B cell (primary cell): Measurements from ENCODE around the gene RAB32. TPM values are rescaled to one million over a fixed set of nuclear protein-coding genes. Genes with fewer than 3 reads are reported as not detected.

ENCODE experiments used
- ATAC-seq: fragments of 200-7000 bp; cut with Tn5 transposase; one replicate; pipeline ENCODE4 v1.10.0; 2021; ENCODE audit warnings: low read depth, mild to moderate bottlenecking, moderate number of reproducible peaks, moderate library complexity
- CTCF ChIA-PET: fragments of 350-600 bp; sonication (Branson Sonifier 250); formaldehyde crosslinking; loops from one replicate; lab custom pipeline; 2021; ENCODE audit warnings: antibody characterized with exemption, inconsistent platforms; lab: Charles Lee
- POLR2A ChIA-PET: fragments of 350-600 bp; sonication (Branson Sonifier 250); formaldehyde crosslinking; loops from one replicate; lab custom pipeline; 2021; ENCODE audit warnings: antibody characterized with exemption; lab: Charles Lee
- DNase-seq: peaks from one replicate; pipeline ENCODE4 v3.0.0; 2013
- H2AFZ ChIP-seq: 2 replicates; pipeline ENCODE4 v1.6.1; 2012; ENCODE audit warnings: mild to moderate bottlenecking, low read depth, low read length; ENCODE audit not compliant: insufficient read depth, poor library complexity, severe bottlenecking
- H3K27ac ChIP-seq, 2 donors: 1 replicate in 1 of 2; 2 replicates in 1 of 2; pipeline ENCODE4 v1.5.1; 2012 to 2013; ENCODE audit warnings: low read length in 2 of 2, mild to moderate bottlenecking in 2 of 2, moderate library complexity in 1 of 2
- H3K27me3 ChIP-seq, 4 experiments: fragments of 200-600 bp in 1 of 4; sonication (generic) in 1 of 4; replicated peaks in 1 of 4; 1 replicate in 2 of 4; 2 replicates in 2 of 4; pipeline versions ENCODE4 v1.6.1 to v1.7.0; 2013 to 2016; ENCODE audit warnings: low read length in 3 of 4, mild to moderate bottlenecking in 2 of 4, mixed read lengths in 1 of 4, moderate library complexity in 1 of 4; ENCODE audit not compliant: insufficient read depth in 4 of 4, control insufficient read depth in 3 of 4; ENCODE audit errors: control extremely low read depth in 1 of 4
- H3K36me3 ChIP-seq, 2 experiments: replicated peaks in 1 of 2; 1 replicate in 1 of 2; 2 replicates in 1 of 2; pipeline versions ENCODE4 v1.6.1 to v1.7.1; 2013; ENCODE audit warnings: low read length in 1 of 2; ENCODE audit not compliant: insufficient read depth in 2 of 2, control insufficient read depth in 1 of 2; ENCODE audit errors: control extremely low read depth in 1 of 2, extremely low read depth in 1 of 2
- H3K4me1 ChIP-seq, 2 donors: fragments of 200-600 bp in 1 of 2; sonication (generic) in 1 of 2; 1 replicate in 1 of 2; 2 replicates in 1 of 2; pipeline versions ENCODE4 v1.5.1 to v1.6.1; 2013 to 2017; ENCODE audit warnings: low read length in 2 of 2; ENCODE audit not compliant: control insufficient read depth in 2 of 2, insufficient read depth in 2 of 2
- H3K4me2 ChIP-seq: replicated peaks from 2 replicates; pipeline ENCODE3; 2012; ENCODE audit warnings: mild to moderate bottlenecking, low read depth, low read length; ENCODE audit not compliant: poor library complexity, severe bottlenecking
- H3K4me3 ChIP-seq, 5 experiments: fragments of 200-600 bp in 1 of 5; sonication (generic) in 1 of 5; 1 replicate in 3 of 5; 2 replicates in 2 of 5; pipeline versions ENCODE4 v1.5.1 to v1.7.0; 2011 to 2016; ENCODE audit warnings: low read length in 4 of 5, mild to moderate bottlenecking in 4 of 5, low read depth in 2 of 5, control low read depth in 1 of 5, moderate library complexity in 1 of 5; ENCODE audit not compliant: insufficient read depth in 1 of 5; ENCODE audit errors: control extremely low read depth in 1 of 5, extremely low read depth in 1 of 5
- H3K79me2 ChIP-seq: fragments of 200-600 bp; sonication (generic); one replicate; pipeline ENCODE4 v1.6.0; 2016; ENCODE audit warnings: low read length; ENCODE audit not compliant: control insufficient read depth, insufficient read depth
- H3K9ac ChIP-seq: fragments of 200-600 bp; sonication (generic); 2 replicates; pipeline ENCODE4 v1.6.1; 2017; ENCODE audit warnings: mild to moderate bottlenecking, low read length, moderate library complexity
- H3K9me3 ChIP-seq, 3 donors: one replicate each; pipeline versions ENCODE4 v1.6.1 to v1.7.1; 2013; ENCODE audit warnings: low read length in 2 of 3; ENCODE audit not compliant: control insufficient read depth in 2 of 3, insufficient read depth in 1 of 3; ENCODE audit errors: control extremely low read depth in 1 of 3
- H4K20me1 ChIP-seq: 2 replicates; pipeline ENCODE4 v1.6.0; 2012; ENCODE audit warnings: mild to moderate bottlenecking, low read length; ENCODE audit not compliant: insufficient read depth, control insufficient read depth, poor library complexity, severe bottlenecking
- H3K27ac Mint-ChIP-seq: one replicate; pipeline ENCODE4 v1.8.0; 2021; ENCODE audit warnings: mixed read lengths
- H3K27me3 Mint-ChIP-seq: one replicate; pipeline ENCODE4 v1.8.0; 2021; ENCODE audit warnings: mixed read lengths
- H3K4me1 Mint-ChIP-seq: one replicate; pipeline ENCODE4 v1.8.0; 2021; ENCODE audit warnings: mixed read lengths
- H3K4me3 Mint-ChIP-seq: one replicate; pipeline ENCODE4 v1.8.0; 2021; ENCODE audit warnings: mixed read lengths
- H3K9me3 Mint-ChIP-seq: one replicate; pipeline ENCODE4 v1.8.0; 2022; ENCODE audit warnings: mixed read lengths; ENCODE audit not compliant: insufficient read depth
- CTCF ChIP-seq: fragments of 200-600 bp; IDR thresholded peaks from one replicate; pipeline ENCODE4 v1.8.0; 2022; ENCODE audit warnings: antibody characterized with exemption, mild to moderate bottlenecking
- EZH2 ChIP-seq: IDR thresholded peaks from 2 replicates; pipeline ENCODE4 v1.6.1; 2012; ENCODE audit warnings: borderline replicate concordance, low read depth, mild to moderate bottlenecking, moderate library complexity, low read length; ENCODE audit not compliant: insufficient read depth, poor library complexity, severe bottlenecking
- WGBS: methylation state at CpG from one replicate; pipeline ENCODE4 v1.1.5; 2013; ENCODE audit warnings: missing lambda C conversion rate; ENCODE audit not compliant: insufficient coverage; 5-methylcytosine and 5-hydroxymethylcytosine counted together
- intact Hi-C: fragments of 100-400 bp; cut with micrococcal nuclease; formaldehyde crosslinking; loops from one replicate; pipeline ENCODE4 v1.10.0; 2022
- polyA plus RNA-seq: library from polyadenylated mRNA; depleted of rRNA; stranded (reverse); fragments of >200 nt; gene quantifications from 2 replicates; pipeline ENCODE4 v1.2.3, GENCODE V29; 2012
- total RNA-seq, 2 donors: library from RNA; stranded (reverse); fragments of 120-200 nt in 1 of 2; gene quantifications; 1 replicate in 1 of 2; 2 replicates in 1 of 2; pipeline versions ENCODE4 v1.2.3 to v1.2.4, GENCODE V29; 2013 to 2022

RAB32 gene
- total and polyA plus RNA-seq, 2 donors (not counting 1 experiment from before 2014, with no cell fraction given), result 0.36 TPM; not detected in 1

- CTCF ChIA-PET, result no interaction called here
- H3K4me1 Mint-ChIP-seq, result no peaks in the 10 kb centered on the region
Measured at GRCh38 chr6:146574211-146574610, 30.6 kb downstream of the RAB32 start.

DNA sequence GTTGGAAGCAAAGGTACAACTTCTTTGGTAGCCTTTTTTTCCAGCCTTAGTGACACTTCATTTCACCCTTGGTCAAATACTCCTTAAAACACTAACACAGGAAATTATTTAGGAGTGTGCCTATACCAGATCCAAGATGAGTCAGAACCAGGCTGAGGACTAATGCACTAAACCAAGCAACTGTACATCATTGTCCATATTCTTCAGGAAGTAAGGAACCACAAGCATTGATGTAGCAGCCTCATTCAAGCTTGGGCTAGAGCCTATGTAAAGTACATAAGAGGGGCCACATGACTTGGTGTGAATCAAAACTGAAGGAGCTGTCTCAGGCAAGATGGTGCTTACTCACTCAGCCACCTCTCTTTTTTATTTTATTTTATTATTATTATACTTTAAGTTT lies 34.4 kb downstream of the RAB32 start:
- no peaks in the 10 kb centered on the region for H3K36me3 ChIP-seq
- TF ChIP-seq EZH2, result no peak
- TF ChIP-seq CTCF, result no peak
- no peak overlapping the region for H3K4me3 Mint-ChIP-seq
- H3K79me2 ChIP-seq, result no peaks in the 10 kb centered on the region
- H3K9me3 Mint-ChIP-seq, result peaks cover 8% of the 10 kb centered on the region
- no peaks in the 10 kb centered on the region for H3K4me1 Mint-ChIP-seq
- H3K9me3 ChIP-seq, result peaks cover 0 to 2% (median 0%) of the 10 kb centered on the region in 3 donors
- no peak overlapping the region for H3K9ac ChIP-seq
- ChIA-PET CTCF (no interaction called here), POLR2A (no interaction called here)
- H3K27me3 ChIP-seq, result no peaks in the 10 kb centered on the region
- H4K20me1 ChIP-seq, result no peaks in the 10 kb centered on the region
- no peaks in the 10 kb centered on the region for H3K27me3 Mint-ChIP-seq
- no peak for DNase-seq
- ATAC-seq, result no peak
- H3K27ac ChIP-seq, result no peak overlapping the region
- intact Hi-C loops, result no loop called here
- H3K27ac Mint-ChIP-seq, result no peak overlapping the region
- no peak overlapping the region for H2AFZ ChIP-seq
- H3K4me1 ChIP-seq, result no peaks in the 10 kb centered on the region
- H3K4me3 ChIP-seq, result no peak overlapping the region
- no peak overlapping the region for H3K4me2 ChIP-seq

More at GRCh38 chr6:146574211-146574610, 30.6 kb downstream of the RAB32 start:
- Histone ChIP-seq H3K27me3 (no peaks in the 10 kb centered on the region), H2AFZ (no peak overlapping the region), H3K4me2 (no peak overlapping the region), H3K4me3 (no peak overlapping the region), H3K27ac (no peak overlapping the region), H4K20me1 (no peaks in the 10 kb centered on the region), H3K36me3 (no peaks in the 10 kb centered on the region), H3K4me1 (no peaks in the 10 kb centered on the region), H3K79me2 (no peaks in the 10 kb centered on the region), H3K9ac (no peak overlapping the region), H3K9me3 (peaks cover 0 to 8% (median 0%) of the 10 kb centered on the region in 3 donors)
- WGBS, result no CpG with 5 or more reads among the region's 1 CpG
- Mint-ChIP-seq H3K9me3 (peaks cover 8% of the 10 kb centered on the region), H3K27ac (no peak overlapping the region), H3K27me3 (no peaks in the 10 kb centered on the region), H3K4me3 (no peak overlapping the region)
- intact Hi-C loops, result no loop called here
- DNase-seq (no peak), ATAC-seq (no peak)
- TF ChIP-seq EZH2 (no peak), CTCF (no peak)
- POLR2A ChIA-PET, result no interaction called here
